HEK293 (cell line): ENCODE results near the gene SH3RF3.

Experiments
- CTCF ChIA-PET: fragments of 350-600 bp; formaldehyde crosslinking; extraction: SDS; loops from one replicate; lab custom pipeline; 2021; ENCODE audit warnings: antibody characterized with exemption; lab: Yijun Ruan, JAX
- POLR2A ChIA-PET: fragments of 300-600 bp; formaldehyde crosslinking; extraction: SDS; loops from one replicate; lab custom pipeline; 2020; ENCODE audit warnings: antibody characterized with exemption, inconsistent platforms; lab: Yijun Ruan, JAX
- H3K27ac ChIP-seq: fragments of 200-500 bp; sonication (Bioruptor generic); 2 replicates; pipeline ENCODE4 v1.5.1; 2014; ENCODE audit warnings: low read depth, low read length, control low read depth, inconsistent platforms; ENCODE audit errors: extremely low read depth
- H3K36me3 ChIP-seq, 2 experiments: fragments of 200-500 bp in 1 of 2; sonication (Bioruptor generic) in 1 of 2; 1 replicate in 1 of 2; 2 replicates in 1 of 2; pipeline ENCODE4 v1.5.1; 2014 to 2017; ENCODE audit warnings: inconsistent platforms in 2 of 2, low read length in 2 of 2; ENCODE audit not compliant: control insufficient read depth in 2 of 2, insufficient read depth in 1 of 2
- H3K4me1 ChIP-seq: fragments of 200-500 bp; sonication (Bioruptor generic); 2 replicates; pipeline ENCODE4 v1.5.1; 2014; ENCODE audit warnings: mild to moderate bottlenecking, low read length, inconsistent platforms; ENCODE audit not compliant: control insufficient read depth, insufficient read depth
- H3K4me3 ChIP-seq: 2 replicates; pipeline ENCODE4 v1.5.1; 2011; ENCODE audit warnings: low read depth, mild to moderate bottlenecking, control low read depth, low read length, moderate library complexity
- H3K9me3 ChIP-seq: fragments of 200-500 bp; sonication (Bioruptor generic); 2 replicates; pipeline ENCODE4 v1.5.1; 2014; ENCODE audit warnings: low read depth, low read length, inconsistent platforms; ENCODE audit not compliant: control insufficient read depth, insufficient read depth
- BCL6B ChIP-seq: fragments of 450-650 bp; formaldehyde crosslinking; IDR thresholded peaks from 2 replicates; pipeline ENCODE4 v1.5.1; 2017; ENCODE audit warnings: missing biosample characterization, missing genetic modification characterization
- ELK4 ChIP-seq: IDR thresholded peaks from 2 replicates; pipeline ENCODE4 v1.6.1; 2011; ENCODE audit warnings: mild to moderate bottlenecking, low read depth, low read length, borderline replicate concordance
- GLIS1 ChIP-seq: fragments of 450-650 bp; formaldehyde crosslinking; IDR thresholded peaks from 2 replicates; pipeline ENCODE4 v1.5.1; 2016; ENCODE audit warnings: missing biosample characterization, missing genetic modification characterization
- KLF7 ChIP-seq: fragments of 450-650 bp; formaldehyde crosslinking; IDR thresholded peaks from 2 replicates; pipeline ENCODE4 v1.5.1; 2016; ENCODE audit warnings: missing biosample characterization, missing genetic modification characterization, borderline replicate concordance
- PRDM1 ChIP-seq: fragments of 450-650 bp; formaldehyde crosslinking; IDR thresholded peaks from 2 replicates; pipeline ENCODE4; 2016; ENCODE audit warnings: missing biosample characterization, missing genetic modification characterization
- SCRT1 ChIP-seq: fragments of 450-650 bp; formaldehyde crosslinking; IDR thresholded peaks from 2 replicates; pipeline ENCODE4 v1.5.1; 2016; ENCODE audit warnings: missing biosample characterization, missing genetic modification characterization, borderline replicate concordance
- TRIM28 ChIP-seq: IDR thresholded peaks from 2 replicates; pipeline ENCODE4 v1.6.1; 2011; ENCODE audit warnings: low read length, control low read depth, borderline replicate concordance
- ZIC2 ChIP-seq: fragments of 450-650 bp; formaldehyde crosslinking; IDR thresholded peaks from 2 replicates; pipeline ENCODE4 v1.5.1; 2016; ENCODE audit warnings: missing biosample characterization, missing genetic modification characterization
- ZNF114 ChIP-seq: fragments of 450-650 bp; formaldehyde crosslinking; IDR thresholded peaks from 2 replicates; pipeline ENCODE4 v1.5.0; 2017; ENCODE audit warnings: missing biosample characterization, missing genetic modification characterization
- ZNF175 ChIP-seq: fragments of 450-650 bp; formaldehyde crosslinking; IDR thresholded peaks from 2 replicates; pipeline ENCODE4 v1.5.1; 2016; ENCODE audit warnings: missing biosample characterization, missing genetic modification characterization
- ZNF18 ChIP-seq: fragments of 450-650 bp; formaldehyde crosslinking; IDR thresholded peaks from 2 replicates; pipeline ENCODE4 v1.5.1; 2016; ENCODE audit warnings: missing biosample characterization, missing genetic modification characterization
- ZNF19 ChIP-seq: fragments of 450-650 bp; formaldehyde crosslinking; IDR thresholded peaks from 2 replicates; pipeline ENCODE4; 2016; ENCODE audit warnings: missing biosample characterization, missing genetic modification characterization, low read depth
- ZNF302 ChIP-seq: fragments of 450-650 bp; formaldehyde crosslinking; IDR thresholded peaks from 2 replicates; pipeline ENCODE4 v1.5.1; 2016; ENCODE audit warnings: missing biosample characterization, missing genetic modification characterization, low read depth
- ZNF362 ChIP-seq: fragments of 450-650 bp; formaldehyde crosslinking; IDR thresholded peaks from 2 replicates; pipeline ENCODE4 v1.5.1; 2016; ENCODE audit warnings: missing biosample characterization, missing genetic modification characterization
- ZNF404 ChIP-seq: fragments of 450-650 bp; formaldehyde crosslinking; IDR thresholded peaks from 2 replicates; pipeline ENCODE4 v1.5.1; 2017; ENCODE audit warnings: missing biosample characterization, missing genetic modification characterization
- ZNF530 ChIP-seq: fragments of 450-650 bp; formaldehyde crosslinking; IDR thresholded peaks from 2 replicates; pipeline ENCODE4 v1.5.1; 2016; ENCODE audit warnings: low read depth, missing biosample characterization, missing genetic modification characterization
- ZNF548 ChIP-seq: fragments of 450-650 bp; formaldehyde crosslinking; IDR thresholded peaks from 2 replicates; pipeline ENCODE4 v1.5.1; 2016; ENCODE audit warnings: missing biosample characterization, missing genetic modification characterization
- ZNF561 ChIP-seq: fragments of 450-650 bp; IDR thresholded peaks from 2 replicates; pipeline ENCODE4 v1.5.1; 2018; ENCODE audit warnings: missing biosample characterization, missing genetic modification characterization, borderline replicate concordance
- ZNF768 ChIP-seq: fragments of 450-650 bp; formaldehyde crosslinking; IDR thresholded peaks from 2 replicates; pipeline ENCODE4 v1.5.1; 2018; ENCODE audit warnings: missing biosample characterization, mild to moderate bottlenecking, missing genetic modification characterization
- ZNF776 ChIP-seq: fragments of 450-650 bp; formaldehyde crosslinking; IDR thresholded peaks from 2 replicates; pipeline ENCODE4 v1.5.0; 2017; ENCODE audit warnings: missing biosample characterization, missing genetic modification characterization, borderline replicate concordance
- ZNF785 ChIP-seq: fragments of 450-650 bp; formaldehyde crosslinking; IDR thresholded peaks from 2 replicates; pipeline ENCODE4 v1.5.1; 2016; ENCODE audit warnings: missing biosample characterization, missing genetic modification characterization
- ZNF791 ChIP-seq: fragments of 450-650 bp; formaldehyde crosslinking; IDR thresholded peaks from 2 replicates; pipeline ENCODE4 v1.5.1; 2016; ENCODE audit warnings: missing biosample characterization, missing genetic modification characterization

Gene SH3RF3

GRCh38 chr2:109350526-109350925, 221.5 kb downstream of the SH3RF3 start (continued):
- TF ChIP-seq TRIM28 (no peak), PRDM1 (tag by site-specific recombination) (no peak), GLIS1 (tag by site-specific recombination) (no peak)

- Histone ChIP-seq H3K4me3 (no peak overlapping the region), H3K9me3 (no peaks in the 10 kb centered on the region), H3K4me1 (no peaks in the 10 kb centered on the region), H3K36me3 (no peaks in the 10 kb centered on the region), H3K27ac (no peak overlapping the region)
- ChIA-PET POLR2A (no interaction called here), CTCF (no interaction called here)
- TF ChIP-seq ELK4: no peak
- peak; percentile 33; the same call in 1 of the 2 replicates for TF ChIP-seq ZIC2
Measured at GRCh38 chr2:109351164-109351756, 222.3 kb downstream of the SH3RF3 start.

- ChIA-PET POLR2A (no interaction called here), CTCF (no interaction called here)
- H3K27ac ChIP-seq: no peak overlapping the region
- no peaks in the 10 kb centered on the region for H3K9me3 ChIP-seq
- no peak for TF ChIP-seq ZNF19
- no peak for TF ChIP-seq ZNF362
- TF ChIP-seq SCRT1 (tag by site-specific recombination): no peak
- TF ChIP-seq ZNF768 (tag by site-specific recombination): no peak
- TF ChIP-seq ZNF776 (tag by site-specific recombination): no peak
- no peak for TF ChIP-seq BCL6B (tag by site-specific recombination)
- TF ChIP-seq ZNF561 (tag by site-specific recombination): no peak
- TF ChIP-seq KLF7 (tag by site-specific recombination): no peak
- TF ChIP-seq ZNF18 (tag by site-specific recombination): no peak
- no peak for TF ChIP-seq ZNF302
- no peak for TF ChIP-seq ZNF114 (tag by site-specific recombination)
- no peak for TF ChIP-seq ZNF791 (tag by site-specific recombination)
- no peak for TF ChIP-seq ZNF404 (tag by site-specific recombination)
- TF ChIP-seq ZNF785 (tag by site-specific recombination): no peak
- no peak for TF ChIP-seq ZNF548 (tag by site-specific recombination)
- TF ChIP-seq ZNF175 (tag by site-specific recombination): no peak
- no peak for TF ChIP-seq ZNF530 (tag by site-specific recombination)
- H3K4me3 ChIP-seq: no peak overlapping the region
- H3K4me1 ChIP-seq: no peaks in the 10 kb centered on the region
- H3K36me3 ChIP-seq: no peaks in the 10 kb centered on the region
Measured at GRCh38 chr2:109352056-109352897, 223.3 kb downstream of the SH3RF3 start.
